Choroid plexus epithelial cell (primary cell): ENCODE results near the gene SCML2.

Experiments used
- DNase-seq: peaks from one replicate; pipeline ENCODE4 v3.0.0-alpha.2; 2010; ENCODE audit warnings: low read depth
- H3K4me3 ChIP-seq: 2 replicates; pipeline ENCODE4 v1.5.1; 2011; ENCODE audit warnings: low read depth, mild to moderate bottlenecking, control low read depth, low read length, moderate library complexity
- CTCF ChIP-seq: conservative IDR thresholded peaks from 2 replicates; pipeline ENCODE4 v1.5.1; 2011; ENCODE audit warnings: low read depth, mild to moderate bottlenecking, control low read depth, inconsistent platforms, low read length, moderate library complexity

Gene SCML2

GRCh38 chrX:18294893-18295292 is 59.6 kb downstream of the SCML2 start:
- no peak for TF ChIP-seq CTCF
- no peak overlapping the region for H3K4me3 ChIP-seq
- no peak for DNase-seq

- peak; percentile 28 for DNase-seq
- H3K4me3 ChIP-seq = no peak overlapping the region
- TF ChIP-seq CTCF = no peak
Observed at GRCh38 chrX:18291006-18291545, 63.4 kb downstream of the SCML2 start.

GRCh38 chrX:18290200-18290599 is 64.3 kb downstream of the SCML2 start:
- H3K4me3 ChIP-seq = no peak overlapping the region
- no peak for DNase-seq
- TF ChIP-seq CTCF = no peak

- no peak for TF ChIP-seq CTCF
- DNase-seq = no peak
- no peak overlapping the region for H3K4me3 ChIP-seq
Observed at GRCh38 chrX:18288716-18289115, 65.8 kb downstream of the SCML2 start.

GRCh38 chrX:18286322-18286831 is 68.1 kb downstream of the SCML2 start:
- no peak overlapping the region for H3K4me3 ChIP-seq
- TF ChIP-seq CTCF = no peak
- no peak for DNase-seq

- no peak for TF ChIP-seq CTCF
- no peak overlapping the region for H3K4me3 ChIP-seq
- DNase-seq = no peak
Observed at GRCh38 chrX:18278449-18278848, 76.0 kb downstream of the SCML2 start.

- DNase-seq = no peak
- TF ChIP-seq CTCF = no peak
- no peak overlapping the region for H3K4me3 ChIP-seq
Observed at GRCh38 chrX:18272222-18272621, 82.3 kb downstream of the SCML2 start.
